A673 (cell line): ENCODE results near the gene SCAMP5.

ENCODE experiments used
- CTCF ChIP-seq: fragments of 300-800, 200-600 bp; sonication (generic); conservative IDR thresholded peaks from 2 replicates; pipeline ENCODE4 v1.5.1; 2017; ENCODE audit warnings: low read depth, mild to moderate bottlenecking, antibody characterized with exemption, low read length, moderate library complexity, mixed read lengths
- EZH2 ChIP-seq: fragments of 200-600 bp; sonication (generic); IDR thresholded peaks from 2 replicates; pipeline ENCODE4 v1.6.1; 2017; ENCODE audit warnings: borderline replicate concordance, low read depth, mild to moderate bottlenecking, mixed read lengths, antibody characterized with exemption, low read length; ENCODE audit not compliant: poor library complexity, severe bottlenecking

GRCh38 chr15:75001310-75001709, 5.9 kb downstream of the SCAMP5 start:
- TF ChIP-seq CTCF (no peak), EZH2 (no peak)
